ENCODE data around the gene NDUFA5. TPM values are rescaled to one million over a fixed set of nuclear protein-coding genes. Genes with fewer than 3 reads are reported as not detected.

The NDUFA5 gene
- total RNA-seq, 4 donors from 2014 or later = 21.3 to 34.8 (median 30.3) TPM

GRCh38 chr7:123492485-123492884 lies 65.1 kb downstream of the NDUFA5 start:
- TF ChIP-seq EP300 (IDR thresholded peaks at IDR 0.05) = no peak
- no peak for TF ChIP-seq POLR2A (IDR thresholded peaks at IDR 0.05)
- TF ChIP-seq POLR2AphosphoS5 (IDR thresholded peaks at IDR 0.05) = no peak
- TF ChIP-seq, protein P1, sequence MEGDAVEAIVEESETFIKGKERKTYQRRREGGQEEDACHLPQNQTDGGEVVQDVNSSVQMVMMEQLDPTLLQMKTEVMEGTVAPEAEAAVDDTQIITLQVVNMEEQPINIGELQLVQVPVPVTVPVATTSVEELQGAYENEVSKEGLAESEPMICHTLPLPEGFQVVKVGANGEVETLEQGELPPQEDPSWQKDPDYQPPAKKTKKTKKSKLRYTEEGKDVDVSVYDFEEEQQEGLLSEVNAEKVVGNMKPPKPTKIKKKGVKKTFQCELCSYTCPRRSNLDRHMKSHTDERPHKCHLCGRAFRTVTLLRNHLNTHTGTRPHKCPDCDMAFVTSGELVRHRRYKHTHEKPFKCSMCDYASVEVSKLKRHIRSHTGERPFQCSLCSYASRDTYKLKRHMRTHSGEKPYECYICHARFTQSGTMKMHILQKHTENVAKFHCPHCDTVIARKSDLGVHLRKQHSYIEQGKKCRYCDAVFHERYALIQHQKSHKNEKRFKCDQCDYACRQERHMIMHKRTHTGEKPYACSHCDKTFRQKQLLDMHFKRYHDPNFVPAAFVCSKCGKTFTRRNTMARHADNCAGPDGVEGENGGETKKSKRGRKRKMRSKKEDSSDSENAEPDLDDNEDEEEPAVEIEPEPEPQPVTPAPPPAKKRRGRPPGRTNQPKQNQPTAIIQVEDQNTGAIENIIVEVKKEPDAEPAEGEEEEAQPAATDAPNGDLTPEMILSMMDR (IDR thresholded peaks at IDR 0.05) = no peak
- Histone ChIP-seq H3K27me3 (no peaks in the 10 kb centered on the region), H3K4me3 (no peak overlapping the region), H3K4me1 (no peaks in the 10 kb centered on the region), H3K27ac (no peak overlapping the region), H3K9me3 (no peaks in the 10 kb centered on the region), H3K36me3 (no peaks in the 10 kb centered on the region)
- no peak for DNase-seq (ENCODE audit: low spot score in 2 of 2)
- 69% methylated on average over 3 of the region's 3 CpGs for WGBS

Other genes with a start within 250 kb of the NDUFA5 start
- gene IQUB, start 23.2 kb downstream of the NDUFA5 start, total RNA-seq = 1 to 10 TPM in 2 of 4 donors, under 1 TPM in 2; 0.24 to 1.1 (median 0.71) TPM
- gene ASB15, start 44.0 kb upstream of the NDUFA5 start, total RNA-seq = not detected
- gene LMOD2, start 98.0 kb upstream of the NDUFA5 start, total RNA-seq = not detected
- 10 to 100 TPM; 29.3 to 40.0 (median 29.7) TPM for gene WASL, start 191.2 kb upstream of the NDUFA5 start, total RNA-seq

Measured in suprapubic skin (tissue), 4 donors.